Activated CD8-positive, alpha-beta memory T cell treated with anti-CD3 and anti-CD28 coated beads, Interleukin-2, amount 50 U/mL, for 1 hour (primary cell): Measurements from ENCODE around the gene CXCL12.

Source experiments
- DNase-seq: peaks from one replicate; pipeline ENCODE4 v3.0.0-alpha.2; 2020; ENCODE audit errors: extremely low read depth

Gene CXCL12

GRCh38 chr10:44334621-44335184 lies 50.2 kb downstream of the CXCL12 start:
- no peak for DNase-seq

- no peak for DNase-seq
Measured at GRCh38 chr10:44334091-44334490, 50.8 kb downstream of the CXCL12 start.

GRCh38 chr10:44333511-44333910 lies 51.4 kb downstream of the CXCL12 start:
- DNase-seq: no peak

- DNase-seq: no peak
Measured at GRCh38 chr10:44332465-44332864, 52.4 kb downstream of the CXCL12 start.

- DNase-seq: no peak
Measured at GRCh38 chr10:44330431-44330830, 54.5 kb downstream of the CXCL12 start.

- no peak for DNase-seq
Measured at GRCh38 chr10:44327461-44327860, 57.4 kb downstream of the CXCL12 start.
